Testis (tissue), 3 donors: ENCODE measurements around the gene ARL15. TPM values are rescaled to one million over a fixed set of nuclear protein-coding genes. Genes with fewer than 3 reads are reported as not detected.

Experiments
- DNase-seq: peaks from one replicate; pipeline ENCODE4 v3.0.0-alpha.2; 2019
- H3K27ac ChIP-seq, 2 donors: fragments of 200-600 bp; sonication (generic); one replicate each; pipeline ENCODE4 v1.5.1; 2019
- H3K27me3 ChIP-seq: fragments of 200-600 bp; sonication (generic); one replicate; pipeline ENCODE4 v1.5.1; 2019
- H3K36me3 ChIP-seq: fragments of 200-600 bp; sonication (generic); one replicate; pipeline ENCODE4 v1.5.1; 2017; ENCODE audit warnings: low read depth; ENCODE audit errors: missing control alignments
- H3K4me1 ChIP-seq: fragments of 200-600 bp; sonication (generic); one replicate; pipeline ENCODE4 v1.5.1; 2019
- H3K4me3 ChIP-seq, 2 donors: fragments of 200-600 bp; sonication (generic); one replicate each; pipeline ENCODE4 v1.5.1; 2017 to 2019
- H3K9me3 ChIP-seq: fragments of 200-600 bp; sonication (generic); one replicate; pipeline ENCODE4 v1.5.1; 2017
- POLR2A ChIP-seq: fragments of 450-650 bp; IDR thresholded peaks from one replicate; pipeline ENCODE4 v1.6.1; 2017; ENCODE audit warnings: antibody characterized with exemption, mild to moderate bottlenecking, moderate library complexity
- WGBS, 2 donors: methylation state at CpG; one replicate each; pipeline ENCODE4 v1.1.5; 2018; 5-methylcytosine and 5-hydroxymethylcytosine counted together
- intact Hi-C: fragments of 100-400 bp; cut with DNase I; formaldehyde crosslinking; loops from one replicate; pipeline ENCODE4 v1.15.1; 2023; ENCODE audit warnings: low total_unique reads
- polyA plus RNA-seq: library from polyadenylated mRNA; stranded (reverse); fragments of 350-450 nt; fragmentation: Illumina TruSeq; extraction: RNeasy Lipid Tissue Mini Kit (QIAGEN cat#74804); gene quantifications from one replicate; pipeline ENCODE4 v1.2.3, GENCODE V29; 2014; ENCODE audit warnings: low read depth, low replicate concordance; ENCODE audit not compliant: insufficient read depth
- total RNA-seq, 2 donors: library from RNA; depleted of rRNA; stranded (reverse); fragments of >200 nt; gene quantifications; one replicate each; pipeline ENCODE4 v1.2.3, GENCODE V29; 2016
- TF ChIP-seq, protein P1 (sequence below), 3 experiments: fragments of 450-650 bp in 2 of 3; fragments of 200-600 bp in 1 of 3; sonication (generic) in 1 of 3; IDR thresholded peaks; one replicate each; pipeline ENCODE4 v1.5.1; 2016 to 2019; ENCODE audit warnings: antibody characterized with exemption in 3 of 3, mild to moderate bottlenecking in 2 of 3, moderate library complexity in 1 of 3

ARL15 gene
- total and polyA plus RNA-seq, 3 donors from 2014 or later = 36.6 to 88.6 (median 75.2) TPM

DNA sequence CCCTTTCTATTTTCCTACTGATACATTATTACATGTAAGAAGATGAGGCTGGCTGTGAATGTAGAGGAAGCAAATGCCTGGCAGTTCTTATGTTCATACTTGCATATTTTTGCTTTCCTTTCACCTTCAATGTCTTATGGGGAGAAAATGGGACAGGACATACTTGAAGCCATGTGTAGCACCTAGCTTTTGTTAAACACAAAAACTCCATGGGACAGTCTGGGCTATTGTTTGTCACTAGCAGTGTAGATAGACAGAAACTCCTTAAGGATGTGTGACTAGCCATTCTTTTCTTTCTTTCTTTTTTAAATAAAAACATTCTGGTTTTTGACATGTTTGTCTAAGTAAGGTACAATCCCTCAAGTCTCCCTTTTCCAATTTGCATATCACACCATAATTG, 122.7 kb downstream of the ARL15 start:
- no peaks in the 10 kb centered on the region for H3K9me3 ChIP-seq
- no peak overlapping the region for H3K27ac ChIP-seq
- no peak for TF ChIP-seq POLR2A
- TF ChIP-seq, protein P1, sequence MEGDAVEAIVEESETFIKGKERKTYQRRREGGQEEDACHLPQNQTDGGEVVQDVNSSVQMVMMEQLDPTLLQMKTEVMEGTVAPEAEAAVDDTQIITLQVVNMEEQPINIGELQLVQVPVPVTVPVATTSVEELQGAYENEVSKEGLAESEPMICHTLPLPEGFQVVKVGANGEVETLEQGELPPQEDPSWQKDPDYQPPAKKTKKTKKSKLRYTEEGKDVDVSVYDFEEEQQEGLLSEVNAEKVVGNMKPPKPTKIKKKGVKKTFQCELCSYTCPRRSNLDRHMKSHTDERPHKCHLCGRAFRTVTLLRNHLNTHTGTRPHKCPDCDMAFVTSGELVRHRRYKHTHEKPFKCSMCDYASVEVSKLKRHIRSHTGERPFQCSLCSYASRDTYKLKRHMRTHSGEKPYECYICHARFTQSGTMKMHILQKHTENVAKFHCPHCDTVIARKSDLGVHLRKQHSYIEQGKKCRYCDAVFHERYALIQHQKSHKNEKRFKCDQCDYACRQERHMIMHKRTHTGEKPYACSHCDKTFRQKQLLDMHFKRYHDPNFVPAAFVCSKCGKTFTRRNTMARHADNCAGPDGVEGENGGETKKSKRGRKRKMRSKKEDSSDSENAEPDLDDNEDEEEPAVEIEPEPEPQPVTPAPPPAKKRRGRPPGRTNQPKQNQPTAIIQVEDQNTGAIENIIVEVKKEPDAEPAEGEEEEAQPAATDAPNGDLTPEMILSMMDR (IDR thresholded peaks at IDR 0.05) = no peak
- intact Hi-C loops = no loop called here
- DNase-seq = no peak
- no peaks in the 10 kb centered on the region for H3K4me1 ChIP-seq
- no peak overlapping the region for H3K4me3 ChIP-seq
- H3K27me3 ChIP-seq = no peaks in the 10 kb centered on the region
- no peaks in the 10 kb centered on the region for H3K36me3 ChIP-seq

DNA sequence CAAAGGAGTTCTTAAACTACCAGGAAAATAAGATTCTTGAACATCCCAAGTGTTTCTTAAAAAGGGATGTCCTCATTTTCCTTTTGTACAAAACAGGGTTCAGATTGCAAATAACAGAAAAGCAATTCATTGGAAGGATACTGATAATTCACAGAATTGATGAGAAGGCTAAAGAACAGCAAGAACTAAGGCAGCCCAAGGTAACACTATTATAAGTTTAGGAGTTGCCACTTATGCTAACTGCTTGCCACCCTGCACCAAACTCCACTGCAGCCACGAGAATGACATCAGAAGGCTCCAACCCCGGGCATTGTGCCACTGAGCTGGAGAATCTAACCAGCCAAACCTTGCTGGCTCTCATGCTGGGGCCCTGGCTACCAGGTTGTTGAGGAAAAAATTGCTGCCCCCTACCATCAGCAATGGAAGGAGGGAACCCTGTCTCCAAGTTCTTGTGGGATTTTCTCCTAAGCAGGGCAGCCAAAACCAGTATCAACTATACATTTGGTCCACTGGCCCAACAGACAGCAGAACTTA, 123.4 kb downstream of the ARL15 start:
- Histone ChIP-seq H3K9me3 (no peaks in the 10 kb centered on the region), H3K4me3 (no peak overlapping the region), H3K36me3 (no peaks in the 10 kb centered on the region), H3K27ac (no peak overlapping the region), H3K4me1 (no peaks in the 10 kb centered on the region), H3K27me3 (no peaks in the 10 kb centered on the region)
- intact Hi-C loops = no loop called here
- no peak for TF ChIP-seq POLR2A
- TF ChIP-seq, protein P1 (IDR thresholded peaks at IDR 0.05) = no peak
- 71 to 73% methylated on average over 2 of the region's 2 CpGs for WGBS, 2 donors
- DNase-seq = peak; percentile 28

DNA sequence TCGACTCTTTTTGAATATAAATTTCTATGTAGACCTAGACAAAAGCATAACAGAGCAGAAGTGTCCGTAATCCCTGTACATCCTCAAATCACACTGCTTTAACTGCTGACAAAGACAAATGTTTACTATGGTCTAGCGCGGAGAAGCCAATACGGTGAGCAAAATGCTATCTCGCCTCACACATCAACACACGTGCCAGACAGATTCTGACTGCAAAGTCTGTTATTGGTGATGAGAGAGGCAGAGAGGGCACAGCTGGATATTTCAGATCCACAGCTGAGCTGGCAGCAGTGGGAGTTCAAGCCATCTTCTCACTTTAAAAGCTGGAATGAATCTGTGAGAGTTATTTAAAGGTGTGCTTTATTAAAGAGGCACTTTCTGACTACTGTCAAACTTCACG, 124.3 kb downstream of the ARL15 start:
- H3K27me3 ChIP-seq = no peaks in the 10 kb centered on the region
- intact Hi-C loops = no loop called here
- no peaks in the 10 kb centered on the region for H3K9me3 ChIP-seq
- H3K36me3 ChIP-seq = no peaks in the 10 kb centered on the region
- H3K27ac ChIP-seq = no peak overlapping the region
- no peak for DNase-seq
- H3K4me3 ChIP-seq = no peak overlapping the region
- 77 to 87% methylated on average over 8 of the region's 8 CpGs for WGBS, 2 donors
- no peaks in the 10 kb centered on the region for H3K4me1 ChIP-seq
- TF ChIP-seq, protein P1 (IDR thresholded peaks at IDR 0.05) = no peak
- TF ChIP-seq POLR2A = no peak

DNA sequence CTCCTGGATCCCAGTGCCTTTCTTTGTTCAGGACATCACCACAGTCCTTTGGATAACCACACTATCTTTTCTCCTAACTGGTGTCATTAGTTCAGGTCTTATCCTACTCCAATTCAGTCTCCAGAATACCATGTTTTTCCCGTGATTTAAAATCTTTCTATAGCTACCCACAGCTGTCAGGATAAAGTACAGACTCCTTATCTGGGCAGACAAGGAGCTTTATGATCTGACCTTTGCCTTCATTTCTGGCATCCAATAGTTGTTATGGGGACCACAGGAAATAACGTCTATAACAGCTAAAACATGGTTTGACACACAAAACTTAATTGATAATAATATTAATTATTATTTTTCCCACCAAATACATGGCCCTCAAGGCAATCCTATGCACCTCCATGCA, 125.6 kb downstream of the ARL15 start:
- DNase-seq = no peak

DNA sequence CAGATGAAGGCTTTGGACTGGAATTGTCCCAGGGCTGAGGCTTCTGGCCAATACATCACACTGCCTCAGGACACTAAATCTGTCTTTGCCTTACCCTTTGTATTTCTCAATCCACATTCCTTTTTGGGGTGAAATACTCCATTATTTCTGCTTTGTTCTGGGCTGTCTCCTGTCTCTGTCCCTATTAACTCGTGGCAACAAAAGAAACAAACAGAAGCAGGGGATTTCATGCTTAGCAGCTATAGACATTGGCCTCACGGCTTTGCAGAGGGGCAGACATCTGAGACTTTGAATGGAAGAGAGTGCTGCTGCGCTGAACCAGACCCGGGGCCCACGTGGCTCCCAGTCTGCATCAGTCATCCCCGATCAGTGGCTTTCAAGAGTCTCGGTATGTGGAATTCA, 129.7 kb downstream of the ARL15 start:
- WGBS, 2 donors = 76 to 89% methylated on average over 6 to 7 of the region's 7 CpGs
- DNase-seq = no peak
- intact Hi-C loops = no loop called here
- H3K27me3 ChIP-seq = no peaks in the 10 kb centered on the region
- H3K4me3 ChIP-seq = no peak overlapping the region
- H3K36me3 ChIP-seq = no peaks in the 10 kb centered on the region
- peaks cover 19% of the 10 kb centered on the region for H3K4me1 ChIP-seq
- TF ChIP-seq, protein P1 (IDR thresholded peaks at IDR 0.05) = no peak
- no peak for TF ChIP-seq POLR2A
- H3K9me3 ChIP-seq = no peaks in the 10 kb centered on the region
- no peak overlapping the region for H3K27ac ChIP-seq

More for the DNA sequence above, 125.6 kb downstream of the ARL15 start:
- TF ChIP-seq, protein P1 (IDR thresholded peaks at IDR 0.05) = no peak
- no peak for TF ChIP-seq POLR2A
- Histone ChIP-seq H3K4me1 (no peaks in the 10 kb centered on the region), H3K9me3 (no peaks in the 10 kb centered on the region), H3K27ac (no peak overlapping the region), H3K27me3 (no peaks in the 10 kb centered on the region), H3K4me3 (no peak overlapping the region), H3K36me3 (no peaks in the 10 kb centered on the region)
- WGBS, 2 donors = 55 to 69% methylated on average over 2 of the region's 2 CpGs
- intact Hi-C loops = no loop called here
